Gastrocnemius medialis (tissue), 4 donors: ENCODE data around the gene SYT1. TPM values are rescaled to one million over a fixed set of nuclear protein-coding genes. Genes with fewer than 3 reads are reported as not detected.

Source experiments
- ATAC-seq, 2 donors: fragments of 150-250 bp; one replicate each; pipeline ENCODE4 v1.9.1; 2016
- DNase-seq, 2 donors: peaks; one replicate each; pipeline ENCODE4 v3.0.0-alpha.2; 2019
- H3K27ac ChIP-seq, 4 donors: fragments of 200-600 bp; sonication (generic); 1 replicate in 1 of 4; 2 replicates in 3 of 4; pipeline ENCODE4 v1.5.1; 2016 to 2018; ENCODE audit warnings: mild to moderate bottlenecking in 2 of 4, moderate library complexity in 1 of 4
- H3K27me3 ChIP-seq, 3 donors: fragments of 200-600 bp; sonication (generic) in 2 of 3; 1 replicate in 1 of 3; 2 replicates in 2 of 3; pipeline versions ENCODE4 v1.5.1 to v1.6.0; 2016 to 2019; ENCODE audit warnings: mild to moderate bottlenecking in 1 of 3, moderate library complexity in 1 of 3
- H3K36me3 ChIP-seq, 2 donors: fragments of 200-600 bp; sonication (generic) in 1 of 2; one replicate each; pipeline ENCODE4 v1.5.1; 2017 to 2018
- H3K4me1 ChIP-seq, 2 donors: fragments of 200-600 bp; sonication (generic) in 1 of 2; one replicate each; pipeline ENCODE4 v1.5.1; 2016 to 2017; ENCODE audit warnings: mild to moderate bottlenecking in 2 of 2
- H3K4me3 ChIP-seq, 4 donors: fragments of 200-600 bp; sonication (generic) in 3 of 4; 1 replicate in 1 of 4; 2 replicates in 3 of 4; pipeline ENCODE4 v1.5.1; 2016 to 2019; ENCODE audit warnings: mild to moderate bottlenecking in 2 of 4
- H3K9me3 ChIP-seq, 3 donors: fragments of 200-600 bp; sonication (generic) in 2 of 3; 1 replicate in 1 of 3; 2 replicates in 2 of 3; pipeline ENCODE4 v1.5.1; 2016 to 2019
- CTCF ChIP-seq, 5 experiments: fragments of 450-650 bp in 3 of 5; fragments of 200-600 bp in 2 of 5; sonication (generic) in 2 of 5; IDR thresholded peaks in 4 of 5; conservative IDR thresholded peaks in 1 of 5; 1 replicate in 4 of 5; 2 replicates in 1 of 5; pipeline ENCODE4 v1.5.1; 2016 to 2019; ENCODE audit warnings: antibody characterized with exemption in 5 of 5, mild to moderate bottlenecking in 3 of 5, moderate library complexity in 3 of 5
- POLR2A ChIP-seq, 2 donors: fragments of 450-650 bp; IDR thresholded peaks; one replicate each; pipeline ENCODE4 v1.6.1; 2017; ENCODE audit warnings: antibody characterized with exemption in 2 of 2, mild to moderate bottlenecking in 2 of 2, moderate library complexity in 2 of 2
- in situ Hi-C, 4 donors: fragments of 200-750 bp; cut with MboI; loops; one replicate each; pipeline versions ENCODE4 v1.15.0 to v1.8.0; 2017; ENCODE audit warnings: low sequenced_read_pairs in 4 of 4
- intact Hi-C: fragments of 100-400 bp; cut with DNase I; formaldehyde crosslinking; loops from one replicate; pipeline ENCODE4 v1.15.1; 2023; ENCODE audit warnings: low total_unique reads
- total RNA-seq, 4 donors: library from RNA; depleted of rRNA; stranded (reverse); fragments of >200 nt; gene quantifications; one replicate each; pipeline versions ENCODE4 v1.1.0 to v1.2.3, GENCODE V29; 2016

Gene SYT1
- total RNA-seq, 4 donors from 2014 or later: 0.13 to 0.88 TPM; not detected in 2

GRCh38 chr12:79378496-79378895 lies 513.9 kb downstream of the SYT1 start:
- no peak for ATAC-seq
- no peak overlapping the region for H3K27ac ChIP-seq
- no peaks in the 10 kb centered on the region for H3K27me3 ChIP-seq
- intact Hi-C loops: no loop called here
- no peak for DNase-seq
- TF ChIP-seq POLR2A (IDR thresholded peaks at IDR 0.05) (no peak), CTCF (IDR thresholded peaks at IDR 0.05 in 4 of 5, conservative IDR thresholded peaks at IDR 0.05 in 1 of 5) (no peak)
- no peaks in the 10 kb centered on the region for H3K9me3 ChIP-seq
- H3K36me3 ChIP-seq: no peaks in the 10 kb centered on the region
- no peak overlapping the region for H3K4me3 ChIP-seq
- no peaks in the 10 kb centered on the region for H3K4me1 ChIP-seq
- in situ Hi-C loops: no loop called here

GRCh38 chr12:79380402-79380801 lies 515.8 kb downstream of the SYT1 start:
- Histone ChIP-seq H3K4me1 (no peaks in the 10 kb centered on the region), H3K36me3 (no peaks in the 10 kb centered on the region), H3K27me3 (no peaks in the 10 kb centered on the region), H3K4me3 (no peak overlapping the region), H3K9me3 (no peaks in the 10 kb centered on the region), H3K27ac (no peak overlapping the region)
- no peak for TF ChIP-seq CTCF (IDR thresholded peaks at IDR 0.05 in 4 of 5, conservative IDR thresholded peaks at IDR 0.05 in 1 of 5)
- TF ChIP-seq POLR2A (IDR thresholded peaks at IDR 0.05): no peak
- in situ Hi-C loops: no loop called here
- DNase-seq (no peak), ATAC-seq (no peak)
- intact Hi-C loops: no loop called here

GRCh38 chr12:79381248-79382208 lies 517.0 kb downstream of the SYT1 start:
- in situ Hi-C loops (no loop called here), intact Hi-C loops (no loop called here)
- H3K36me3 ChIP-seq: no peaks in the 10 kb centered on the region
- no peaks in the 10 kb centered on the region for H3K27me3 ChIP-seq
- no peaks in the 10 kb centered on the region for H3K4me1 ChIP-seq
- no peaks in the 10 kb centered on the region for H3K9me3 ChIP-seq
- DNase-seq: no peak
- ATAC-seq: no peak
- no peak overlapping the region for H3K4me3 ChIP-seq
- TF ChIP-seq CTCF (IDR thresholded peaks at IDR 0.05 in 4 of 5, conservative IDR thresholded peaks at IDR 0.05 in 1 of 5) (no peak), POLR2A (IDR thresholded peaks at IDR 0.05) (no peak)
- H3K27ac ChIP-seq: no peak overlapping the region

GRCh38 chr12:79384551-79384950 lies 520.0 kb downstream of the SYT1 start:
- ATAC-seq: no peak
- Histone ChIP-seq H3K4me1 (no peaks in the 10 kb centered on the region), H3K36me3 (no peaks in the 10 kb centered on the region), H3K9me3 (no peaks in the 10 kb centered on the region), H3K27me3 (no peaks in the 10 kb centered on the region), H3K27ac (no peak overlapping the region), H3K4me3 (no peak overlapping the region)
- in situ Hi-C loops (no loop called here), intact Hi-C loops (no loop called here)
- no peak for DNase-seq
- TF ChIP-seq CTCF (IDR thresholded peaks at IDR 0.05 in 4 of 5, conservative IDR thresholded peaks at IDR 0.05 in 1 of 5) (no peak), POLR2A (IDR thresholded peaks at IDR 0.05) (no peak)
